Fibroblast of lung (primary cell): ENCODE results near the gene IGF1R. TPM values are rescaled to one million over a fixed set of nuclear protein-coding genes. Genes with fewer than 3 reads are reported as not detected.

Source experiments
- DNase-seq, 2 donors: peaks; one replicate each; pipeline versions ENCODE4 v3.0.0 to v3.0.0-alpha.2; 2010; ENCODE audit warnings: low read depth in 2 of 2
- H2AFZ ChIP-seq: 2 replicates; pipeline ENCODE4 v1.5.1; 2012; ENCODE audit warnings: low read length, control low read depth, inconsistent platforms
- H3K27ac ChIP-seq: 2 replicates; pipeline ENCODE4 v1.5.1; 2011; ENCODE audit warnings: low read length, control low read depth; ENCODE audit not compliant: insufficient read depth
- H3K27me3 ChIP-seq: 2 replicates; pipeline ENCODE4 v1.5.1; 2011; ENCODE audit warnings: mild to moderate bottlenecking, low read length; ENCODE audit not compliant: control insufficient read depth, insufficient read depth
- H3K36me3 ChIP-seq: 2 replicates; pipeline ENCODE4 v1.5.1; 2011; ENCODE audit warnings: low read length; ENCODE audit not compliant: control insufficient read depth, insufficient read depth
- H3K4me1 ChIP-seq: 2 replicates; pipeline ENCODE4 v1.5.1; 2011; ENCODE audit warnings: low read length; ENCODE audit not compliant: control insufficient read depth, insufficient read depth; ENCODE audit errors: extremely low read depth
- H3K4me2 ChIP-seq: 2 replicates; pipeline ENCODE4 v1.5.1; 2011; ENCODE audit warnings: low read length, control low read depth; ENCODE audit not compliant: insufficient read depth; ENCODE audit errors: extremely low read depth
- H3K4me3 ChIP-seq, 4 experiments: fragments of 200-600 bp in 1 of 4; sonication (generic) in 1 of 4; replicated peaks in 1 of 4; 2 replicates each; pipeline ENCODE4 v1.5.1; 2011 to 2016; ENCODE audit warnings: low read length in 4 of 4, low read depth in 3 of 4, mild to moderate bottlenecking in 3 of 4, control low read depth in 2 of 4, inconsistent platforms in 1 of 4, mixed read lengths in 1 of 4; ENCODE audit not compliant: insufficient read depth in 1 of 4; ENCODE audit errors: control extremely low read depth in 1 of 4
- H3K79me2 ChIP-seq: 2 replicates; pipeline ENCODE4 v1.5.1; 2012; ENCODE audit warnings: mild to moderate bottlenecking, low read length, inconsistent platforms; ENCODE audit not compliant: control insufficient read depth, insufficient read depth
- H3K9ac ChIP-seq: 2 replicates; pipeline ENCODE4 v1.5.1; 2011; ENCODE audit warnings: mild to moderate bottlenecking, low read length, control low read depth; ENCODE audit not compliant: insufficient read depth
- H3K9me3 ChIP-seq: 2 replicates; pipeline ENCODE4 v1.5.1; 2012; ENCODE audit warnings: low read depth, low read length; ENCODE audit not compliant: control insufficient read depth, insufficient read depth
- H4K20me1 ChIP-seq: 2 replicates; pipeline ENCODE4 v1.5.1; 2011; ENCODE audit warnings: low read length; ENCODE audit not compliant: control insufficient read depth, insufficient read depth; ENCODE audit errors: extremely low read depth
- EZH2 ChIP-seq: IDR thresholded peaks from 2 replicates; pipeline ENCODE4 v1.5.1; 2012; ENCODE audit warnings: low read length, control low read depth, mild to moderate bottlenecking; ENCODE audit errors: missing control alignments
- polyA plus RNA-seq, 2 donors: library from polyadenylated mRNA; depleted of rRNA in 1 of 2; stranded (reverse) in 1 of 2; unstranded in 1 of 2; fragments of >200 nt; gene quantifications; 2 replicates each; pipeline ENCODE4 v1.2.1, GENCODE V29; 2011 to 2012; ENCODE audit warnings: missing spikeins in 1 of 2
- total RNA-seq: library from RNA; depleted of rRNA; stranded (reverse); fragments of >200 nt; gene quantifications from 2 replicates; pipeline ENCODE4 v1.2.1, GENCODE V29; 2014
- TF ChIP-seq, protein P1 (sequence below), 2 donors: IDR thresholded peaks in 1 of 2; conservative IDR thresholded peaks in 1 of 2; 1 replicate in 1 of 2; 2 replicates in 1 of 2; pipeline ENCODE4 v1.5.1; 2011 to 2012; ENCODE audit warnings: low read length in 2 of 2, control low read depth in 1 of 2, inconsistent platforms in 1 of 2, low read depth in 1 of 2, mild to moderate bottlenecking in 1 of 2

Gene IGF1R
- total and polyA plus RNA-seq, 2 donors (not counting 1 experiment from before 2014, with no cell fraction given), result 14.6 to 28.6 TPM

DNA sequence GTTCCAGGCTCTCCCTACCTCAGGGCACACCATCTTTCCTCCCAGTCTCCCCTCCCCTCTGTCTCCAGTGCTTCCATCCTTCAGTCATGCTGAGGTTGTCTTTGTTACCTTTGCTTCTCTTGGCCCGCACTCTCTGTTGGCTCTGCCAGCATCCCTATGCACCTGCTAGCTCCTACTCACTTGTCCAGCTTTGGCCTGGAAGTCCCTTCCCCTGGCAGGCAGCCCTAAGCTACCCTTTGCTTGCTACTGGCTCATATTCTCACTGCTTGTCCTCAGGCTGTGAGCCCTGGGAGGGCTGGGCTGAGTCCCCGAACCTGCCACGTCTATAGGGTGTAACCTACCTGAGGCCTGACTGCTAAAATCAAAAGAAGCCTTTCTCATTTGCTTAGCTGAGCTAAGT is 236.6 kb downstream of the IGF1R start:
- Histone ChIP-seq H3K9ac (no peak overlapping the region), H3K9me3 (no peaks in the 10 kb centered on the region)

DNA sequence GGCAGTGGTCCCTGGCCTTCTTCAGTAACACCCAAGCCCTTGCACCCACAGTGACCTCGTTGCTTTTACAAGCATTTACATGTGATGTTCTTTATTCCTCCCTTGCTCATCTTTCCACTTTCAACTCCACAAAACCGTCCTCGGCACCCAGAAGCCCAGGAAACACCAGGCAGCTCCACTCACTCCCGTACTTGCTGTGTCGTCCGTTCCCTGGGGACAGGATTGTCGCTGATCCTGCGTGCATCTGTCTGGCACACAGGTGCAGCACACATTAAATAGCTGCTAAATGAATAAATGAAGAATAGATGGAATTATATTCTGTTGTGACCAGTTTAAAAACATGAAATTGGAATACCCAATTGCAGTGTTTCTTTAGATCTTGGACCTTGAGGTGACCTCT is 239.6 kb downstream of the IGF1R start:
- Histone ChIP-seq H2AFZ (no peak overlapping the region), H3K36me3 (peaks cover 2% of the 10 kb centered on the region), H3K9me3 (no peaks in the 10 kb centered on the region), H3K27ac (no peak overlapping the region), H3K9ac (no peak overlapping the region), H3K4me2 (no peak overlapping the region), H3K4me3 (no peak overlapping the region), H3K27me3 (no peaks in the 10 kb centered on the region), H4K20me1 (no peaks in the 10 kb centered on the region), H3K4me1 (peaks cover 12% of the 10 kb centered on the region), H3K79me2 (peaks cover 5% of the 10 kb centered on the region)
- TF ChIP-seq, protein P1, sequence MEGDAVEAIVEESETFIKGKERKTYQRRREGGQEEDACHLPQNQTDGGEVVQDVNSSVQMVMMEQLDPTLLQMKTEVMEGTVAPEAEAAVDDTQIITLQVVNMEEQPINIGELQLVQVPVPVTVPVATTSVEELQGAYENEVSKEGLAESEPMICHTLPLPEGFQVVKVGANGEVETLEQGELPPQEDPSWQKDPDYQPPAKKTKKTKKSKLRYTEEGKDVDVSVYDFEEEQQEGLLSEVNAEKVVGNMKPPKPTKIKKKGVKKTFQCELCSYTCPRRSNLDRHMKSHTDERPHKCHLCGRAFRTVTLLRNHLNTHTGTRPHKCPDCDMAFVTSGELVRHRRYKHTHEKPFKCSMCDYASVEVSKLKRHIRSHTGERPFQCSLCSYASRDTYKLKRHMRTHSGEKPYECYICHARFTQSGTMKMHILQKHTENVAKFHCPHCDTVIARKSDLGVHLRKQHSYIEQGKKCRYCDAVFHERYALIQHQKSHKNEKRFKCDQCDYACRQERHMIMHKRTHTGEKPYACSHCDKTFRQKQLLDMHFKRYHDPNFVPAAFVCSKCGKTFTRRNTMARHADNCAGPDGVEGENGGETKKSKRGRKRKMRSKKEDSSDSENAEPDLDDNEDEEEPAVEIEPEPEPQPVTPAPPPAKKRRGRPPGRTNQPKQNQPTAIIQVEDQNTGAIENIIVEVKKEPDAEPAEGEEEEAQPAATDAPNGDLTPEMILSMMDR (conservative IDR thresholded peaks at IDR 0.05 in 1 of 2, IDR thresholded peaks at IDR 0.05 in 1 of 2; ENCODE audit: low read depth in 1 of 2, low read length in 2 of 2), result no peak
- no peak for TF ChIP-seq EZH2
- no peak for DNase-seq

More for the DNA sequence above, 236.6 kb downstream of the IGF1R start:
- no peak overlapping the region for H3K4me2 ChIP-seq
- no peaks in the 10 kb centered on the region for H4K20me1 ChIP-seq
- H3K27me3 ChIP-seq, result no peaks in the 10 kb centered on the region
- H3K36me3 ChIP-seq, result no peaks in the 10 kb centered on the region
- TF ChIP-seq, protein P1 (conservative IDR thresholded peaks at IDR 0.05 in 1 of 2, IDR thresholded peaks at IDR 0.05 in 1 of 2; ENCODE audit: low read depth in 1 of 2, low read length in 2 of 2), result no peak
- no peak for TF ChIP-seq EZH2
- H3K27ac ChIP-seq, result no peak overlapping the region
- H3K4me3 ChIP-seq, result no peak overlapping the region
- no peak overlapping the region for H2AFZ ChIP-seq
- DNase-seq, result no peak
- H3K79me2 ChIP-seq, result peaks cover 2% of the 10 kb centered on the region
- peaks cover 4% of the 10 kb centered on the region for H3K4me1 ChIP-seq

GRCh38 chr15:98888820-98889479 is 240.6 kb downstream of the IGF1R start:
- peaks cover 2% of the 10 kb centered on the region for H3K36me3 ChIP-seq
- no peak overlapping the region for H3K4me2 ChIP-seq
- TF ChIP-seq, protein P1 (conservative IDR thresholded peaks at IDR 0.05 in 1 of 2, IDR thresholded peaks at IDR 0.05 in 1 of 2; ENCODE audit: low read depth in 1 of 2, low read length in 2 of 2), result no peak
- TF ChIP-seq EZH2, result no peak
- no peak overlapping the region for H2AFZ ChIP-seq
- peak overlapping the region; percentile 0 for H3K27ac ChIP-seq
- no peaks in the 10 kb centered on the region for H4K20me1 ChIP-seq
- peak; percentile 74 to 91 for DNase-seq
- no peak overlapping the region for H3K4me3 ChIP-seq
- no peak overlapping the region for H3K9ac ChIP-seq
- H3K79me2 ChIP-seq, result peaks cover 5% of the 10 kb centered on the region
- peaks cover 12% of the 10 kb centered on the region for H3K4me1 ChIP-seq
- H3K27me3 ChIP-seq, result no peaks in the 10 kb centered on the region
- H3K9me3 ChIP-seq, result no peaks in the 10 kb centered on the region
